Nephron (organoid): Measurements from ENCODE around the gene SIGLEC15.

Experiments
- H3K27ac Mint-ChIP-seq, 3 experiments: 2 replicates each; pipeline ENCODE4 v1.8.0; 2020; ENCODE audit warnings: mixed read lengths in 3 of 3, mild to moderate bottlenecking in 2 of 3, moderate library complexity in 1 of 3
- H3K27me3 Mint-ChIP-seq: 2 replicates; pipeline ENCODE4 v1.8.0; 2021; ENCODE audit warnings: low read depth, mild to moderate bottlenecking, moderate library complexity, mixed read lengths
- H3K36me3 Mint-ChIP-seq: 2 replicates; pipeline ENCODE4 v1.8.0; 2020; ENCODE audit warnings: low read depth, mixed read lengths
- H3K4me1 Mint-ChIP-seq: 2 replicates; pipeline ENCODE4 v1.8.0; 2020; ENCODE audit warnings: mixed read lengths
- H3K4me3 Mint-ChIP-seq, 3 experiments: 2 replicates each; pipeline ENCODE4 v1.8.0; 2020; ENCODE audit warnings: mild to moderate bottlenecking in 3 of 3, mixed read lengths in 3 of 3, moderate library complexity in 2 of 3
- H3K9me3 Mint-ChIP-seq: 2 replicates; pipeline ENCODE4 v1.8.0; 2020; ENCODE audit warnings: mixed read lengths
- CTCF ChIP-seq, 3 experiments: fragments of 200-600 bp; sonication (generic); IDR thresholded peaks; one replicate each; pipeline ENCODE4 v1.5.0; 2021; ENCODE audit warnings: antibody characterized with exemption in 3 of 3; ENCODE audit not compliant: unreplicated experiment in 3 of 3

SIGLEC15 gene

GRCh38 chr18:45860971-45861370 lies 35.5 kb downstream of the SIGLEC15 start:
- no peaks in the 10 kb centered on the region for H3K9me3 Mint-ChIP-seq
- no peak overlapping the region for H3K4me3 Mint-ChIP-seq
- no peak overlapping the region for H3K27ac Mint-ChIP-seq
- peaks cover 95% of the 10 kb centered on the region for H3K36me3 Mint-ChIP-seq
- H3K4me1 Mint-ChIP-seq: no peaks in the 10 kb centered on the region
- H3K27me3 Mint-ChIP-seq: no peaks in the 10 kb centered on the region
- no peak for TF ChIP-seq CTCF (IDR thresholded peaks at IDR 0.05; ENCODE audit: unreplicated experiment in 3 of 3)

GRCh38 chr18:45861926-45862325 lies 36.5 kb downstream of the SIGLEC15 start:
- no peaks in the 10 kb centered on the region for H3K4me1 Mint-ChIP-seq
- H3K4me3 Mint-ChIP-seq: no peak overlapping the region
- H3K27me3 Mint-ChIP-seq: no peaks in the 10 kb centered on the region
- no peak overlapping the region for H3K27ac Mint-ChIP-seq
- no peaks in the 10 kb centered on the region for H3K9me3 Mint-ChIP-seq
- peaks cover 97% of the 10 kb centered on the region for H3K36me3 Mint-ChIP-seq
- TF ChIP-seq CTCF (IDR thresholded peaks at IDR 0.05; ENCODE audit: unreplicated experiment in 3 of 3): no peak

GRCh38 chr18:45863469-45863868 lies 38.0 kb downstream of the SIGLEC15 start:
- H3K4me1 Mint-ChIP-seq: no peaks in the 10 kb centered on the region
- H3K36me3 Mint-ChIP-seq: peaks cover 94% of the 10 kb centered on the region
- H3K4me3 Mint-ChIP-seq: no peak overlapping the region
- H3K27ac Mint-ChIP-seq: no peak overlapping the region
- no peak for TF ChIP-seq CTCF (IDR thresholded peaks at IDR 0.05; ENCODE audit: unreplicated experiment in 3 of 3)
- no peaks in the 10 kb centered on the region for H3K9me3 Mint-ChIP-seq
- H3K27me3 Mint-ChIP-seq: no peaks in the 10 kb centered on the region

GRCh38 chr18:45864081-45864480 lies 38.6 kb downstream of the SIGLEC15 start:
- TF ChIP-seq CTCF (IDR thresholded peaks at IDR 0.05; ENCODE audit: unreplicated experiment in 3 of 3): no peak
- H3K4me3 Mint-ChIP-seq: no peak overlapping the region
- no peaks in the 10 kb centered on the region for H3K9me3 Mint-ChIP-seq
- H3K27ac Mint-ChIP-seq: no peak overlapping the region
- H3K4me1 Mint-ChIP-seq: no peaks in the 10 kb centered on the region
- H3K36me3 Mint-ChIP-seq: peaks cover 89% of the 10 kb centered on the region
- no peaks in the 10 kb centered on the region for H3K27me3 Mint-ChIP-seq

- no peak for TF ChIP-seq CTCF (IDR thresholded peaks at IDR 0.05; ENCODE audit: unreplicated experiment in 3 of 3)
- H3K4me1 Mint-ChIP-seq: no peaks in the 10 kb centered on the region
- H3K9me3 Mint-ChIP-seq: no peaks in the 10 kb centered on the region
- no peak overlapping the region for H3K4me3 Mint-ChIP-seq
- H3K27ac Mint-ChIP-seq: no peak overlapping the region
- H3K36me3 Mint-ChIP-seq: peaks cover 85% of the 10 kb centered on the region
- H3K27me3 Mint-ChIP-seq: no peaks in the 10 kb centered on the region
Measured at GRCh38 chr18:45865466-45865865, 40.0 kb downstream of the SIGLEC15 start.

- peaks cover 74% of the 10 kb centered on the region for H3K36me3 Mint-ChIP-seq
- H3K9me3 Mint-ChIP-seq: peaks cover 17% of the 10 kb centered on the region
- TF ChIP-seq CTCF (IDR thresholded peaks at IDR 0.05; ENCODE audit: unreplicated experiment in 3 of 3): no peak
- peaks cover 6% of the 10 kb centered on the region for H3K27me3 Mint-ChIP-seq
- H3K4me3 Mint-ChIP-seq: no peak overlapping the region
- no peak overlapping the region for H3K27ac Mint-ChIP-seq
- no peaks in the 10 kb centered on the region for H3K4me1 Mint-ChIP-seq
Measured at GRCh38 chr18:45870419-45870818, 44.9 kb downstream of the SIGLEC15 start.
